Immature natural killer cell (primary cell): Measurements from ENCODE around the gene RYR3. TPM values are rescaled to one million over a fixed set of nuclear protein-coding genes. Genes with fewer than 3 reads are reported as not detected.

Source experiments
- DNase-seq, 3 donors: peaks; one replicate each; pipeline ENCODE4 v3.0.0; 2022; ENCODE audit warnings: mixed read lengths in 1 of 3
- H3K27ac Mint-ChIP-seq, 6 donors: one replicate each; pipeline ENCODE4 v1.8.0; 2020; ENCODE audit warnings: mixed read lengths in 6 of 6, mild to moderate bottlenecking in 5 of 6, inconsistent platforms in 4 of 6, moderate library complexity in 3 of 6
- H3K27me3 Mint-ChIP-seq, 3 donors: one replicate each; pipeline ENCODE4 v1.8.0; 2020 to 2021; ENCODE audit warnings: low read depth in 3 of 3, mild to moderate bottlenecking in 3 of 3, mixed read lengths in 3 of 3, moderate library complexity in 3 of 3, inconsistent platforms in 1 of 3
- H3K36me3 Mint-ChIP-seq, 3 donors: one replicate each; pipeline ENCODE4 v1.8.0; 2020; ENCODE audit warnings: mixed read lengths in 3 of 3, inconsistent platforms in 2 of 3, mild to moderate bottlenecking in 2 of 3
- H3K4me1 Mint-ChIP-seq, 2 donors: one replicate each; pipeline ENCODE4 v1.8.0; 2020; ENCODE audit warnings: inconsistent platforms in 2 of 2, mild to moderate bottlenecking in 2 of 2, mixed read lengths in 2 of 2, moderate library complexity in 1 of 2
- H3K4me3 Mint-ChIP-seq, 5 donors: one replicate each; pipeline ENCODE4 v1.8.0; 2020; ENCODE audit warnings: mild to moderate bottlenecking in 5 of 5, mixed read lengths in 5 of 5, inconsistent platforms in 3 of 5, moderate library complexity in 3 of 5
- H3K9me3 Mint-ChIP-seq, 6 donors: one replicate each; pipeline ENCODE4 v1.8.0; 2020; ENCODE audit warnings: mild to moderate bottlenecking in 6 of 6, mixed read lengths in 6 of 6, inconsistent platforms in 4 of 6, moderate library complexity in 3 of 6
- polyA plus RNA-seq, 3 donors: library from polyadenylated mRNA; unstranded; fragments of 300-500 nt; fragmentation: Illumina TruSeq; gene quantifications; one replicate each; pipeline ENCODE4 v1.2.3, GENCODE V29; 2021

RYR3 gene
- polyA plus RNA-seq: under 1 TPM in 2 of 3 donors, not detected in 1; 0.11 to 0.14 TPM

GRCh38 chr15:33310481-33311311 is at the start of gene RYR3:
Gene RYR3 (plus strand): TSS chr15:33310967. CDS start chr15:33311046, 79 bp downstream.
- Mint-ChIP-seq H3K9me3 (peaks cover 0 to 4% (median 0%) of the 10 kb centered on the region in 6 donors), H3K4me3 (no peak within 1 kb of the TSS), H3K4me1 (no peaks in the 10 kb centered on the region), H3K27ac (no peak within 1 kb of the TSS), H3K27me3 (peaks cover 8 to 19% (median 13%) of the 10 kb centered on the region in 3 donors), H3K36me3 (no peaks in the 10 kb centered on the region)
- DNase-seq: no peak

DNA sequence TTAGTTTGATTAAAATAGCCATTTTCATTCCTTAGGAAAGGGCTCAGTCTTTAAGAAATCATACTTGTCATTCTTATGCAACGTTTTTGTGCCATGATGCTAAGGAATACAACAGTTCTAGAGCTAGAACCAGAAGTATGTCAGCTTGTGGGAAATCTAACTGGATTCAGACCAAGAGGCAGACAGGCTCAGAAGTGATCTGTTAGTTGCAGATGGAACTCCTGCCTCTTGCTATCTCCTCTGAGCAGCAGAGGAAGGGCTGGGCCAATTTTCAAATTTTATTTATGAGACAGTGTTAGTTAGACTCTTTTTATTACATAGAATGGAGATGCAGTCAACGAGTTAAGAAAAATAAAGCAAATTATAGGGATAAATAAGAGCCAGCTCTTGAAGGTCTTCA is 48.5 kb upstream of the RYR3 start:
- H3K4me3 Mint-ChIP-seq: no peak overlapping the region
- H3K4me1 Mint-ChIP-seq: no peaks in the 10 kb centered on the region
- no peaks in the 10 kb centered on the region for H3K9me3 Mint-ChIP-seq
- no peak for DNase-seq
- no peaks in the 10 kb centered on the region for H3K36me3 Mint-ChIP-seq
- H3K27ac Mint-ChIP-seq: no peak overlapping the region
- peaks cover 2 to 6% (median 4%) of the 10 kb centered on the region in 3 donors for H3K27me3 Mint-ChIP-seq

- no peaks in the 10 kb centered on the region for H3K4me1 Mint-ChIP-seq
- H3K27me3 Mint-ChIP-seq: peaks cover 6 to 13% (median 7%) of the 10 kb centered on the region in 3 donors
- DNase-seq: no peak
- peaks cover 0 to 6% (median 3%) of the 10 kb centered on the region in 6 donors for H3K9me3 Mint-ChIP-seq
- H3K36me3 Mint-ChIP-seq: peaks cover 0 to 4% (median 0%) of the 10 kb centered on the region in 3 donors
- no peak overlapping the region for H3K4me3 Mint-ChIP-seq
- no peak overlapping the region for H3K27ac Mint-ChIP-seq
Measured at GRCh38 chr15:33277689-33278088, 33.1 kb upstream of the RYR3 start.

DNA sequence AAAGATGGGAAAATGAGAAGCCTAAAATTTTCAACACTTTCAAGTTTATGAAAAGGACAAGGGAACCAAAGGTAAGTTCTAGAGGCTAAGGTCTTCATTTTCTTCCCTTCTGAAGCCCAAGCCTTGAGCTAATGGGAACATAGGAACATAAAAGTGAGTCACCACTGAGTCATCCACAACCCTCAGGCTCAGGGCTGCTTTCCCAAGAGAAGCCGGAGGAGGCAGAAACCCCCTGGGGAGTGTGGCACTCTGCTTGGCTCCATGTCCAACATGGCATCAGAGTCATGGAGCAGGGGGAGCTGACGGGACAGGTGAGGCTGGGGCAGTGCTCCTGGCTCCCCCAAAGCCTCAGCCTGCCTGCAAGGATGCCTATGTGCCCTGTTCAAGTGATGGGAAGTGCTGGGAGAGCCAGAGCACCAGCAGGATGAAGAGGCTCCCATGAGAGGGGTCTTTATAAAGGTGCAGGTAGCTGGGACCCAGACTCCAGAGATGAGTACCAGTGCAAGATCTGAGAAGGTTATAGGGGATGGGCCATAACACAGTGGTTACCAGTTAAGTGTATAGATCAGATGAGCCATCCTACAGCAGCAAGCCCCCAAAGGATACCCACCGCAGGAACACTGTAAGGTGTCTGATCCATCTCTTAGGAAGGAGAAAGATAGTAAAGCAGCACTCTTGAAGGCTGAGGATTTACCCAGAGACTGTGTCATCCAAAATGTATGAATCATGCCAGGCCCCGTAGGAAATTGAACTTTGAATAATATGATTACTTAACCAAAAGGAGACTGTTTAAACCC is 31.8 kb upstream of the RYR3 start:
- peaks cover 6 to 15% (median 7%) of the 10 kb centered on the region in 3 donors for H3K27me3 Mint-ChIP-seq
- H3K4me3 Mint-ChIP-seq: no peak overlapping the region
- H3K4me1 Mint-ChIP-seq: no peaks in the 10 kb centered on the region
- peaks cover 0 to 3% (median under 1%) of the 10 kb centered on the region in 6 donors for H3K9me3 Mint-ChIP-seq
- H3K27ac Mint-ChIP-seq: no peak overlapping the region
- H3K36me3 Mint-ChIP-seq: peaks cover 0 to 2% (median 0%) of the 10 kb centered on the region in 3 donors
- no peak for DNase-seq

- no peak for DNase-seq
- Mint-ChIP-seq H3K4me1 (no peaks in the 10 kb centered on the region), H3K27me3 (peaks cover 5 to 13% (median 6%) of the 10 kb centered on the region in 3 donors), H3K27ac (no peak overlapping the region), H3K4me3 (no peak overlapping the region), H3K9me3 (no peaks in the 10 kb centered on the region), H3K36me3 (no peaks in the 10 kb centered on the region)
Measured at GRCh38 chr15:33279613-33280205, 31.1 kb upstream of the RYR3 start.

- Mint-ChIP-seq H3K9me3 (no peaks in the 10 kb centered on the region), H3K4me1 (no peaks in the 10 kb centered on the region), H3K27ac (no peak overlapping the region), H3K27me3 (peaks cover 2 to 8% (median 5%) of the 10 kb centered on the region in 3 donors), H3K4me3 (no peak overlapping the region), H3K36me3 (no peaks in the 10 kb centered on the region)
- no peak for DNase-seq
Measured at GRCh38 chr15:33282226-33283020, 28.3 kb upstream of the RYR3 start.

- Mint-ChIP-seq H3K4me3 (no peak overlapping the region), H3K36me3 (no peaks in the 10 kb centered on the region), H3K27me3 (peaks cover 0 to 7% (median 5%) of the 10 kb centered on the region in 3 donors), H3K9me3 (no peaks in the 10 kb centered on the region), H3K27ac (no peak overlapping the region), H3K4me1 (no peaks in the 10 kb centered on the region)
- no peak for DNase-seq
Measured at GRCh38 chr15:33283576-33283975, 27.2 kb upstream of the RYR3 start.

GRCh38 chr15:33284336-33284735 is 26.4 kb upstream of the RYR3 start:
- Mint-ChIP-seq H3K9me3 (no peaks in the 10 kb centered on the region), H3K4me3 (no peak overlapping the region), H3K4me1 (no peaks in the 10 kb centered on the region), H3K36me3 (no peaks in the 10 kb centered on the region), H3K27ac (no peak overlapping the region), H3K27me3 (peaks cover 0 to 5% (median 5%) of the 10 kb centered on the region in 3 donors)
- DNase-seq: no peak

DNA sequence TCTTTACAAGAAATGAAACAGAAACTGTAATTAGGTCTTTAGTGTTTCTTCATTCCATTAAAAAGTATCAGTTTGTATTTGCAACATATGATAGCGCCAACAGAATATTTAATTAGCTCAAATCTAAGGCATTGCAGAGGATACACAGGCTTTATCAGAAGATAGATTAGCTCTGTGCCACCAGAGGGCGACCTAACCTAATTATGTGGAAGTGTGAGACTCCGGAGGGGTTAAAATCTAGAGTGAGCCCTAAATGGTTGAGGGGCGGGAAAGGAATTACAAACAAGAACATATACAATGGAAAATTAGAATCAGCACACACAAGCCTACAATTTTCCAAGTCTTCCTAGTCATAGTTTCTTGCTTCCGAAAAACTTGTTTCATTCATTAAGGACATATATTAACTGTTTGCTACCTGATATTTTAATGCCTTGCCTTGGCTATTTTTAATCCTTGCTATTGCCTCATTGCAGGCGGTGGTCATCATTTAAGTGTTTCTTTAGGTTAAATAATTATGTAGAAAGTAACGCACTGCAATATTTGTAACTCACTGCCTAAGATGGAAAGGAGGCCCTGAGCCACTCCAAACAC is 18.0 kb upstream of the RYR3 start:
- Mint-ChIP-seq H3K4me1 (no peaks in the 10 kb centered on the region), H3K4me3 (no peak overlapping the region), H3K27ac (no peak overlapping the region), H3K36me3 (no peaks in the 10 kb centered on the region), H3K27me3 (peaks cover 0 to 3% (median 0%) of the 10 kb centered on the region in 3 donors), H3K9me3 (no peaks in the 10 kb centered on the region)
- DNase-seq: peak in 1 of 3 donors; percentile 3

DNA sequence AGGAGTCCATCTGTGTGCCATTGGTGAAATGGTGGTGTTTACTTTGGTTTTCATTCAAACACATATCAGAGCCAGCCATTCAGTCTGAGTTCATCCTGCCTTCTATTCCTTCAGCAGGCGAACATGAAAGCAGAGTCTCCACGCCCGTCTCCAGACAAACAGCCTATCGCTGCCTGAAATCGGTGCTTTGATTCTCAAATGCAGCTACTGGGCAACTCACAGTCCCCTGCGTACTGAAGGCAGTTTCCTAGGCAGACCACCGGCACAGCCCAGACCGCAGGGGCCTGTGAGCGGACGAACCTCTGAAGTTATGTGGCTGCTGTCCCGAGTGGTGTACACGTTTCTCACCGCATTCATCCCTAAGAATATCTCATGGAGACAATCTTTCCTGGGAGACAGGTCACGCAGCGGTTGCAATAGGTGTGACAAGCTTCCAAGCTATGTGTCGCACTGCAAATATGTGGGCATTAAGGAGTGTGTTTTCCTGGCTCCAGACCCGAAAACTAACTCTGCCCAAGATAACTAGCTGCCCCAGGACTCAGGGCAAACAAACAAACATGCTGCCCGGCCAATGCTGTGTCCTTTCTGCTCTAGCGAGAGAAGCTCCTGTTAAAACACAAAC is 16.9 kb upstream of the RYR3 start:
- DNase-seq: no peak
- no peaks in the 10 kb centered on the region for H3K36me3 Mint-ChIP-seq
- no peaks in the 10 kb centered on the region for H3K4me1 Mint-ChIP-seq
- H3K27me3 Mint-ChIP-seq: peaks cover 0 to 3% (median 0%) of the 10 kb centered on the region in 3 donors
- no peak overlapping the region for H3K27ac Mint-ChIP-seq
- H3K4me3 Mint-ChIP-seq: no peak overlapping the region
- H3K9me3 Mint-ChIP-seq: no peaks in the 10 kb centered on the region

- H3K9me3 Mint-ChIP-seq: no peaks in the 10 kb centered on the region
- H3K27ac Mint-ChIP-seq: no peak overlapping the region
- H3K4me1 Mint-ChIP-seq: no peaks in the 10 kb centered on the region
- peaks cover 0 to 3% (median 0%) of the 10 kb centered on the region in 3 donors for H3K27me3 Mint-ChIP-seq
- no peaks in the 10 kb centered on the region for H3K36me3 Mint-ChIP-seq
- no peak overlapping the region for H3K4me3 Mint-ChIP-seq
- no peak for DNase-seq
Measured at GRCh38 chr15:33296050-33296449, 14.7 kb upstream of the RYR3 start.

DNA sequence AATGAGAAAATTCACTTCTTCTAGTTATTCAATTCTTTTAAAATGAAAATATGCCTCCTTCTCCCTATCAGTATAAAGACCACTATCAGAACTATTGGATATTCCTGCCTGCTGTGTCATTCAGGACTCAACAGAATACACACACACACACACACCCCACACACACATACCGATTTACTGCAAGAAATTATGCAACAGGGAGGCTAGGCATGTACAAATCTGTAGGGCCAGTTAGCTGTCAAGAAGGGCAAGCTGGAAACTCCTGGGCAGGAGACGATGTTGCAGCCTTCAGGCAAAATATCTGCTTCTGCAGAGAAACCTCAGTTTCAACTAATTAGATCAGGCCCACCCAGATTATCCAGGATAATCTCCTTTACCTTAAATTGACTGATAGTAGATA is 13.9 kb upstream of the RYR3 start:
- Mint-ChIP-seq H3K4me1 (no peaks in the 10 kb centered on the region), H3K4me3 (no peak overlapping the region), H3K9me3 (no peaks in the 10 kb centered on the region), H3K27ac (no peak overlapping the region), H3K36me3 (no peaks in the 10 kb centered on the region), H3K27me3 (peaks cover 0 to 3% (median 0%) of the 10 kb centered on the region in 3 donors)
- no peak for DNase-seq
